Measurements from ENCODE around the gene PRSS2.

The PRSS2 gene

DNA sequence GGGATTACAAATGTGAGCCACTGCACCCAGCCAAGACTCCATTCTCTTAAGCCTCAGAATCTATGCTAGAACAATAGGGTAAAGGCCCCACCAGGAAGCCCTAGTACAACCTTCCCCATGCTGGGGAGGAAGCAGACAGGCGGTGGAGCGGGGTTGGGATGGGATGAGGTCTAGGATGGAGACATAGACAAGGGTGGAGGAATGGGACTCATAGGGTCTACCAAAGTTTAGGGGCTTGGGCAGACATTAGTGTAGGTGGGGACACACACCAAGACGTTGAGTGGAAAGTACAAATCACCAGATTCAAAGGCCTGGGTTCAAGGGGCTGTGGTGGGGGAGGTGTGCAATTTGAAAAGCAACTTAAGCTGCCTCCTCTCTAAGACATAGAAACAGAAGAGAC, 19.3 kb downstream of the PRSS2 start:
- no peaks in the 10 kb centered on the region for H3K27me3 ChIP-seq (replicated peaks)
- in situ Hi-C loops (cut with HindIII; ENCODE audit: low pct_ligation_motif_present, low sequenced_read_pairs) = no loop called here
- no peaks in the 10 kb centered on the region for H3K36me3 ChIP-seq (replicated peaks)
- H3K27ac ChIP-seq = no peak overlapping the region
- no peak overlapping the region for H3K4me3 ChIP-seq (ENCODE audit: low read depth, low read length)
- TF ChIP-seq, protein P1, sequence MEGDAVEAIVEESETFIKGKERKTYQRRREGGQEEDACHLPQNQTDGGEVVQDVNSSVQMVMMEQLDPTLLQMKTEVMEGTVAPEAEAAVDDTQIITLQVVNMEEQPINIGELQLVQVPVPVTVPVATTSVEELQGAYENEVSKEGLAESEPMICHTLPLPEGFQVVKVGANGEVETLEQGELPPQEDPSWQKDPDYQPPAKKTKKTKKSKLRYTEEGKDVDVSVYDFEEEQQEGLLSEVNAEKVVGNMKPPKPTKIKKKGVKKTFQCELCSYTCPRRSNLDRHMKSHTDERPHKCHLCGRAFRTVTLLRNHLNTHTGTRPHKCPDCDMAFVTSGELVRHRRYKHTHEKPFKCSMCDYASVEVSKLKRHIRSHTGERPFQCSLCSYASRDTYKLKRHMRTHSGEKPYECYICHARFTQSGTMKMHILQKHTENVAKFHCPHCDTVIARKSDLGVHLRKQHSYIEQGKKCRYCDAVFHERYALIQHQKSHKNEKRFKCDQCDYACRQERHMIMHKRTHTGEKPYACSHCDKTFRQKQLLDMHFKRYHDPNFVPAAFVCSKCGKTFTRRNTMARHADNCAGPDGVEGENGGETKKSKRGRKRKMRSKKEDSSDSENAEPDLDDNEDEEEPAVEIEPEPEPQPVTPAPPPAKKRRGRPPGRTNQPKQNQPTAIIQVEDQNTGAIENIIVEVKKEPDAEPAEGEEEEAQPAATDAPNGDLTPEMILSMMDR (IDR thresholded peaks at IDR 0.05; ENCODE audit: low read depth, low read length, missing control alignments) = no peak
- no peak for DNase-seq

DNA sequence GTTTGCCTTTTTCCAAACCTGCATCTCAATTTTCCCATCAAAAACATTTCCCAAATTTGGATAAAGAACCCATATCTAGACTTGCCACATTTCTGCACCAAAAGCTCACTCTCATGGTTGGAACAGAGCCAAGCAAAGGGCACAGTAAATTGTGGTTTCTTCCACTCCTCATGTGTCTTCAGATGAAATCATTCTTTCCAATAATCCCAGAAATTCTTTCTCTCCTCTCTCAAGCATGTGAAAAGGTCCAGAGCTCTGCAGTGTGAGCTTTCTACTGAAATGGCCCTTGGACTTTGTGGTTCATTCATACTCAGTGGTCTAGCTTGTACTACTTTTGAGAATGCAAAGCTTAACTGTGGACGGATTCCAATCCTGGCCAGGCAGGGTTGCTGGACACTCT, 19.8 kb downstream of the PRSS2 start:
- no peak for DNase-seq
- Histone ChIP-seq H3K27ac (no peak overlapping the region), H3K4me3 (ENCODE audit: low read depth, low read length) (no peak overlapping the region), H3K27me3 (replicated peaks) (no peaks in the 10 kb centered on the region), H3K36me3 (replicated peaks) (no peaks in the 10 kb centered on the region)
- in situ Hi-C loops (cut with HindIII; ENCODE audit: low pct_ligation_motif_present, low sequenced_read_pairs) = no loop called here
- TF ChIP-seq, protein P1 (IDR thresholded peaks at IDR 0.05; ENCODE audit: low read depth, low read length, missing control alignments) = no peak

DNA sequence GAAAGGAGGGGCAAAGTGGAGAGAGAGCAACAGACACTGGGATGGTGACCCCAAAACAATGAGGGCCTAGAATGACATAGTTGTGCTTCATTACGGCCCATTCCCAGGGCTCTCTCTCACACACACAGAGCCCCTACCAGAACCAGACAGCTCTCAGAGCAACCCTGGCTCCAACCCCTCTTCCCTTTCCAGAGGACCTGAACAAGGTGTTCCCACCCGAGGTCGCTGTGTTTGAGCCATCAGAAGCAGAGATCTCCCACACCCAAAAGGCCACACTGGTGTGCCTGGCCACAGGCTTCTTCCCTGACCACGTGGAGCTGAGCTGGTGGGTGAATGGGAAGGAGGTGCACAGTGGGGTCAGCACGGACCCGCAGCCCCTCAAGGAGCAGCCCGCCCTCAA, 20.7 kb downstream of the PRSS2 start:
- Histone ChIP-seq H3K36me3 (replicated peaks) (no peaks in the 10 kb centered on the region), H3K27me3 (replicated peaks) (no peaks in the 10 kb centered on the region), H3K4me3 (ENCODE audit: low read depth, low read length) (no peak overlapping the region), H3K27ac (no peak overlapping the region)
- in situ Hi-C loops (cut with HindIII; ENCODE audit: low pct_ligation_motif_present, low sequenced_read_pairs) = no loop called here
- no peak for DNase-seq
- TF ChIP-seq, protein P1 (IDR thresholded peaks at IDR 0.05; ENCODE audit: low read depth, low read length, missing control alignments) = no peak

DNA sequence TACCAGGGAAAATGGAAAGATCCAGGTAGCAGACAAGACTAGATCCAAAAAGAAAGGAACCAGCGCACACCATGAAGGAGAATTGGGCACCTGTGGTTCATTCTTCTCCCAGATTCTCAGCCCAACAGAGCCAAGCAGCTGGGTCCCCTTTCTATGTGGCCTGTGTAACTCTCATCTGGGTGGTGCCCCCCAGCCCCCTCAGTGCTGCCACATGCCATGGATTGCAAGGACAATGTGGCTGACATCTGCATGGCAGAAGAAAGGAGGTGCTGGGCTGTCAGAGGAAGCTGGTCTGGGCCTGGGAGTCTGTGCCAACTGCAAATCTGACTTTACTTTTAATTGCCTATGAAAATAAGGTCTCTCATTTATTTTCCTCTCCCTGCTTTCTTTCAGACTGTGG, 21.4 kb downstream of the PRSS2 start:
- TF ChIP-seq, protein P1 (IDR thresholded peaks at IDR 0.05; ENCODE audit: low read depth, low read length, missing control alignments) = no peak
- Histone ChIP-seq H3K36me3 (replicated peaks) (no peaks in the 10 kb centered on the region), H3K27me3 (replicated peaks) (no peaks in the 10 kb centered on the region), H3K4me3 (ENCODE audit: low read depth, low read length) (no peak overlapping the region), H3K27ac (no peak overlapping the region)
- in situ Hi-C loops (cut with HindIII; ENCODE audit: low pct_ligation_motif_present, low sequenced_read_pairs) = no loop called here
- DNase-seq = no peak

DNA sequence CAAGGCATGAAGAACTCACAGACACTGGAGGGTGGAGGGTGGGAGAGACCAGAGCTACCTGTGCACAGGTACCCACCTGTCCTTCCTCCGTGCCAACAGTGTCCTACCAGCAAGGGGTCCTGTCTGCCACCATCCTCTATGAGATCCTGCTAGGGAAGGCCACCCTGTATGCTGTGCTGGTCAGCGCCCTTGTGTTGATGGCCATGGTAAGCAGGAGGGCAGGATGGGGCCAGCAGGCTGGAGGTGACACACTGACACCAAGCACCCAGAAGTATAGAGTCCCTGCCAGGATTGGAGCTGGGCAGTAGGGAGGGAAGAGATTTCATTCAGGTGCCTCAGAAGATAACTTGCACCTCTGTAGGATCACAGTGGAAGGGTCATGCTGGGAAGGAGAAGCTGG, 21.8 kb downstream of the PRSS2 start:
- no peaks in the 10 kb centered on the region for H3K27me3 ChIP-seq (replicated peaks)
- in situ Hi-C loops (cut with HindIII; ENCODE audit: low pct_ligation_motif_present, low sequenced_read_pairs) = no loop called here
- TF ChIP-seq, protein P1 (IDR thresholded peaks at IDR 0.05; ENCODE audit: low read depth, low read length, missing control alignments) = no peak
- H3K27ac ChIP-seq = no peak overlapping the region
- DNase-seq = no peak
- H3K36me3 ChIP-seq (replicated peaks) = no peaks in the 10 kb centered on the region
- H3K4me3 ChIP-seq (ENCODE audit: low read depth, low read length) = no peak overlapping the region

DNA sequence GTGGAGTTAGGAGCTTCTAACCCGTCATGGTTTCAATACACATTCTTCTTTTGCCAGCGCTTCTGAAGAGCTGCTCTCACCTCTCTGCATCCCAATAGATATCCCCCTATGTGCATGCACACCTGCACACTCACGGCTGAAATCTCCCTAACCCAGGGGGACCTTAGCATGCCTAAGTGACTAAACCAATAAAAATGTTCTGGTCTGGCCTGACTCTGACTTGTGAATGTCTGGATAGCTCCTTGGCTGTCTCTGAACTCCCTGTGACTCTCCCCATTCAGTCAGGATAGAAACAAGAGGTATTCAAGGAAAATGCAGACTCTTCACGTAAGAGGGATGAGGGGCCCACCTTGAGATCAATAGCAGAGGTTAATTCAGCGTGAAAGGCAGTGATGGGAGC, 22.4 kb downstream of the PRSS2 start:
- H3K27ac ChIP-seq = peak overlapping the region; percentile 5
- TF ChIP-seq, protein P1 (IDR thresholded peaks at IDR 0.05; ENCODE audit: low read depth, low read length, missing control alignments) = no peak
- no peaks in the 10 kb centered on the region for H3K27me3 ChIP-seq (replicated peaks)
- peak; percentile 77 for DNase-seq
- in situ Hi-C loops (cut with HindIII; ENCODE audit: low pct_ligation_motif_present, low sequenced_read_pairs) = no loop called here
- H3K4me3 ChIP-seq (ENCODE audit: low read depth, low read length) = no peak overlapping the region
- H3K36me3 ChIP-seq (replicated peaks) = no peaks in the 10 kb centered on the region

Data from brain microvascular endothelial cell (primary cell).